ENCODE data around the gene UBE3B. TPM values are rescaled to one million over a fixed set of nuclear protein-coding genes. Genes with fewer than 3 reads are reported as not detected.

Gene UBE3B
- total RNA-seq, 1 experiment from 2014 or later = 48.0 TPM

DNA sequence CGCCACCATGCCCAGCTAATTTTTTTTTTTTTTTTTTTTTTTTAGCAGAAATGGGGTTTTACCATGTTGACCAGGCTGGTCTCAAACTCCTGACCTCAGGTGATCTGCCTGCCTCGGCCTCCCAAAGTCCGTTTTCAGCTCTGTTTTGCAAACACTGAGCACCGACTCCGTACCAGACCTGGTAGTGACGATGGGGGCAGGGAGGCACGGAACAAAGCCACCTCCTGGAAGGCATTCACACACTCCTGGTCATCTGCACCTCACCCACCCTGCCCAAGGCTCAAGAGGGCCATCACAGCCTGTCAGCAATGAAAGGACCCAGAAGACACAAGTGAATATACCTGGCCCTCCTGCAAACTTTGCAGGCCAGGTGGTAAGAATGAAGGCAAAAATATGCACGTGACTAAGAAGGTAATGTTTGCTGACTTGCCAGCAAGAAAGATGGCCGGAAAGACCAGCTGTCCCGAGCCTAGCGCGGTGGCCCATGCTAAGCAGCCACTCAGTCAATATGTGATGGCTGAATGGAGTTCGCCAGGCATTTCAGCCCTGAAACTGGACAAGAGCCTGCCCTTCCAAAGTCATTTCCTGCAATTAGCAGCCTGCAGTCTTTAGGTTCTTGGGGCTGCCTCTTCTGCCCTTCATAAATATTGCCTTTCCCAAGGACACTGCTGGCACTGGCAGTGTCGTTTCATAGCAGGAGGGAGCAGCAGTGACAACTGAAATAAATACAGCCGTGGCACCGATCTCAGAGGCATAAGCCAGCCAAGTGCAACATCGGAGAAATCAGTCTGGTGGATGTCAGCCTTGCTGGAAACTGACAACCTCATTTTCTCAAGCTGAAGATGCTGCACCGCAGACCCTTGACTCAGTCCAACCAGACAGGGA is 78.2 kb downstream of the UBE3B start:
- TF ChIP-seq, protein P1, sequence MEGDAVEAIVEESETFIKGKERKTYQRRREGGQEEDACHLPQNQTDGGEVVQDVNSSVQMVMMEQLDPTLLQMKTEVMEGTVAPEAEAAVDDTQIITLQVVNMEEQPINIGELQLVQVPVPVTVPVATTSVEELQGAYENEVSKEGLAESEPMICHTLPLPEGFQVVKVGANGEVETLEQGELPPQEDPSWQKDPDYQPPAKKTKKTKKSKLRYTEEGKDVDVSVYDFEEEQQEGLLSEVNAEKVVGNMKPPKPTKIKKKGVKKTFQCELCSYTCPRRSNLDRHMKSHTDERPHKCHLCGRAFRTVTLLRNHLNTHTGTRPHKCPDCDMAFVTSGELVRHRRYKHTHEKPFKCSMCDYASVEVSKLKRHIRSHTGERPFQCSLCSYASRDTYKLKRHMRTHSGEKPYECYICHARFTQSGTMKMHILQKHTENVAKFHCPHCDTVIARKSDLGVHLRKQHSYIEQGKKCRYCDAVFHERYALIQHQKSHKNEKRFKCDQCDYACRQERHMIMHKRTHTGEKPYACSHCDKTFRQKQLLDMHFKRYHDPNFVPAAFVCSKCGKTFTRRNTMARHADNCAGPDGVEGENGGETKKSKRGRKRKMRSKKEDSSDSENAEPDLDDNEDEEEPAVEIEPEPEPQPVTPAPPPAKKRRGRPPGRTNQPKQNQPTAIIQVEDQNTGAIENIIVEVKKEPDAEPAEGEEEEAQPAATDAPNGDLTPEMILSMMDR (conservative IDR thresholded peaks at IDR 0.05) = no peak
- no peak for TF ChIP-seq EZH2 (IDR thresholded peaks at IDR 0.05; ENCODE audit: low read depth)
- no peak overlapping the region for H3K4me3 ChIP-seq
- H3K27me3 ChIP-seq (ENCODE audit: insufficient read depth, low read depth) = no peaks in the 10 kb centered on the region
- H3K36me3 ChIP-seq (ENCODE audit: low read depth) = no peaks in the 10 kb centered on the region
- H3K4me1 ChIP-seq (replicated peaks; ENCODE audit: insufficient read depth) = 0 out of 2 replicates have a peak, but pooled peaks cover 7% of the 10 kb centered on the region
- no peak overlapping the region for H3K4me2 ChIP-seq
- no peaks in the 10 kb centered on the region for H3F3A ChIP-seq (ENCODE audit: insufficient read depth, low read depth)
- H4K20me1 ChIP-seq (ENCODE audit: insufficient read depth) = no peaks in the 10 kb centered on the region
- H2AFZ ChIP-seq = no peak overlapping the region
- ChIA-PET CTCF (no interaction called here), POLR2A (ENCODE audit: unreplicated experiment) (no interaction called here)
- H3K27ac ChIP-seq = no peak overlapping the region
- no peaks in the 10 kb centered on the region for H3K9me3 ChIP-seq (ENCODE audit: insufficient read depth, low read depth)
- no peaks in the 10 kb centered on the region for H3K79me2 ChIP-seq (ENCODE audit: low read depth)
- no TSS peak for BruUV-seq (replicated peaks)
- intact Hi-C loops (cut with micrococcal nuclease; ENCODE audit: unreplicated experiment) = no loop called here
- DNase-seq = no peak
- H3K9me2 ChIP-seq (ENCODE audit: insufficient read depth) = no peaks in the 10 kb centered on the region

DNA sequence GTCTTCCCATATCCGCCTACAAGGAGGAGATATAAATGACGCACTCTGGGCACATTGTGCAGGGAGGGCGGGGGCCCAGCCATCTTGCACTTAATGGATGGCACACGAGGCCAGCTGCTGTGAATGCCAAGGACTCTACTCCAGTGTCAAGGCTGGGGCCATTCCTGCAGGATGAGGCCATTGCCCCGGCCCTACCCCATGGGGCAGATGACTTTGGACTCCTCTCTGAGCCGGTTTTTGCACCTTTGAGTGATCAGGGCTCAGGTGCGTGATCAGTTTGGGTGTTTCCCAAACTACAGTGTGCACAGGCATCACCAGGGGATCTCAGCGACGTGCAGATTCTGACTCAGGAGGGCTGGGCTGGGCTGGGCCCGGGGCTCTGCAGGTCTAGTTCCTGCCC is 79.8 kb downstream of the UBE3B start:
- BruUV-seq (replicated peaks) = no TSS peak

DNA sequence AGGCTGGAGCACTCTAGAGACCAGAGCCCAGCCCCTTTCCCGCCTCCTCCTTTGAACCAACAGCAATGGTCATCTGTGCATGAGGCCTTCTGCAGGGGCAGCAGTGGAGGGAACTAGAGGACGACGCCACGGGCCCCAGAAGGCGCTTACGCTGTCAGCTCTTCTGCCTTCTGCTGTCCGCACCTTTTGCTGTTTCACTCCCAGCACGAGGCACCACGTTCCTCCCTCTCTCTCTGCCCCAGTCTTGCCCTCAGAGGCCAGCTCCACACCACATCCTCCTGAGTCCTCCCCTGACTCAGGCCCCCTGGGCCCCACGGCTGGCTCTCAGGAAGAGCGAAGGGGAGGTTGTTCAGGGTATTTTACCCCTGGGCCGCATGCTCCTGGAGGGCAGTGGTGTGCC is 80.4 kb downstream of the UBE3B start:
- intact Hi-C loops (cut with micrococcal nuclease; ENCODE audit: unreplicated experiment) = no loop called here
- ChIA-PET CTCF (no interaction called here), POLR2A (ENCODE audit: unreplicated experiment) (no interaction called here)
- H3K4me3 ChIP-seq = no peak overlapping the region
- TF ChIP-seq EZH2 (IDR thresholded peaks at IDR 0.05; ENCODE audit: low read depth) = no peak
- TF ChIP-seq, protein P1 (conservative IDR thresholded peaks at IDR 0.05) = no peak
- no peaks in the 10 kb centered on the region for H3K27me3 ChIP-seq (ENCODE audit: insufficient read depth, low read depth)
- no peaks in the 10 kb centered on the region for H3K36me3 ChIP-seq (ENCODE audit: low read depth)
- 0 out of 2 replicates have a peak, but pooled peaks cover 7% of the 10 kb centered on the region for H3K4me1 ChIP-seq (replicated peaks; ENCODE audit: insufficient read depth)
- BruUV-seq (replicated peaks) = no TSS peak
- H3K79me2 ChIP-seq (ENCODE audit: low read depth) = no peaks in the 10 kb centered on the region
- H3F3A ChIP-seq (ENCODE audit: insufficient read depth, low read depth) = no peaks in the 10 kb centered on the region
- DNase-seq = no peak
- H3K4me2 ChIP-seq = no peak overlapping the region
- H4K20me1 ChIP-seq (ENCODE audit: insufficient read depth) = no peaks in the 10 kb centered on the region
- H3K27ac ChIP-seq = no peak overlapping the region
- no peaks in the 10 kb centered on the region for H3K9me3 ChIP-seq (ENCODE audit: insufficient read depth, low read depth)
- no peaks in the 10 kb centered on the region for H3K9me2 ChIP-seq (ENCODE audit: insufficient read depth)
- H2AFZ ChIP-seq = no peak overlapping the region

More for the DNA sequence above, 79.8 kb downstream of the UBE3B start:
- Histone ChIP-seq H3F3A (ENCODE audit: insufficient read depth, low read depth) (no peaks in the 10 kb centered on the region), H2AFZ (no peak overlapping the region), H4K20me1 (ENCODE audit: insufficient read depth) (no peaks in the 10 kb centered on the region), H3K27me3 (ENCODE audit: insufficient read depth, low read depth) (no peaks in the 10 kb centered on the region), H3K36me3 (ENCODE audit: low read depth) (no peaks in the 10 kb centered on the region), H3K79me2 (ENCODE audit: low read depth) (no peaks in the 10 kb centered on the region), H3K9me3 (ENCODE audit: insufficient read depth, low read depth) (no peaks in the 10 kb centered on the region), H3K27ac (no peak overlapping the region), H3K4me3 (no peak overlapping the region), H3K4me1 (replicated peaks; ENCODE audit: insufficient read depth) (0 out of 2 replicates have a peak, but pooled peaks cover 7% of the 10 kb centered on the region), H3K9me2 (ENCODE audit: insufficient read depth) (no peaks in the 10 kb centered on the region), H3K4me2 (no peak overlapping the region)
- intact Hi-C loops (cut with micrococcal nuclease; ENCODE audit: unreplicated experiment) = no loop called here
- TF ChIP-seq EZH2 (IDR thresholded peaks at IDR 0.05; ENCODE audit: low read depth) = no peak
- TF ChIP-seq, protein P1 (conservative IDR thresholded peaks at IDR 0.05) = no peak
- no peak for DNase-seq
- CTCF ChIA-PET = no interaction called here
- POLR2A ChIA-PET (ENCODE audit: unreplicated experiment) = no interaction called here

All from PC-9 (cell line).